ENCODE data around the gene FAM107B.

FAM107B gene

DNA sequence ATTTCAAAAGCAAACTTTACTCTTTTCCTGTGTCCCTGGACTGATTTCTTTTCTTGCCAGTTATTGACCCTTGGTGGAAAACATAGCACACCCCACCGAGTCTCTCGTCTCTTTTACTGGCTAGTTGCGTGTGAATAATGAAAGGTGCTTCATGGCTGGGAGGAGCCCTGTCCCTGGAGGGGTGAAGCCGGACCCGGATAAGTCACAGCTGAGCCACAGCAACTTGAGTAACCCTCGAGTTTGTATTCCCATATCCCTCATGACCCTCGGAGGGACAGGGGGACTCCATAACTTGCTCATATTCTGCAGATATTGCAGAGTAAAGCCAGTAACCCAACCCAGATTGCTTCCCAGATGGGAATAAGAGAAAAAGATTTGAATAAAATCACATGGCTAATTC is 296.5 kb downstream of the FAM107B start:
- no peak for FAIRE-seq

DNA sequence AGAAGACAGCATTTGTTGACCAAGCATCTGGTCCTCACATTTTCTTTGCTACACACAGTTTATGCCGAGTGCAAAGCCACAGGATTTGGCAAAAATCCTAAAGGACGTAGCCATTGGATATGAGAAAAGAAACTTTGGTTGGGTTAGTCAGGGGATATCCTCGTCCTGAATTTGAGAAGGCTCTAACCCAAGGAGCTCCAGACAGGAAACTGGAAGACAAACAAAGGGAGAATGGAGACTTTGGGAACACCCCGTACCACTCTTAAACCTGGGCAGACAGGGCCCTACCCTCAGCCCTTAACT is 297.3 kb downstream of the FAM107B start:
- FAIRE-seq = no peak

DNA sequence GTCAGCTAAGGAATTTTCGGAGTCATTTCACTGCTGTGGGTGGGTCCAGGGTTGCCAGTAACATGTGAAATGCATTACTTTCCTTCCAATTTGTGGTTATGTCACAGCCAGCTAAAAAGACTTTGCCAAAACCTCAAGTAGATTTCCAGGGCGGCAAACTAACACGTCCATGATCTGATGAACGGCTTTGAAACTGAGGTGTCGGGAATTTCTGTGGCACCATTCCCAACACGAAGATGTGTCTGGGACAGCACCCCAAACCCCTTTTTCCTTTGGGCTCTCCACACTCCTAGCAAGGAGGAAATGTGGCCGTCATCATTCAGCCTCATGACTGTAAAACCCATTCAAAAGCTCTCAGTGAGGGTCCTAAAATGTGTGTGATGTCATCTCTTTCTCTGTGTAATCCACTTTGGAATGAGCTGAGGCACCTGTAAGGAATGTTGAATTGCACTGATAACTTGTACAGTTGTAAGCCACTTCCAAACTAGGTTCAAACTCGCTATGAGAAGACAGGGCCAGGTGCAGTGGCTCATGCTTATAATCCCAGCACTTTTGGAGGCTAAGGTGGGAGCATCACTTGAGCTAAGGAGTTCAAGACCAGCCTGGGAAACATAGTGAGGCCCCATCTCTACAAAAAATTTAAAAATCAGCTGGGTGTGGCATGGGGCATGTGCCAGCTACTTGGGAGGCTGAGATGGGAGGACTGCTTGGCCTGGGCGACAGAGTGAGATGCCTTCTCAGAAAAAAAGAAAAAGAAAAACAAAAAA is 297.9 kb downstream of the FAM107B start:
- no peak for FAIRE-seq

DNA sequence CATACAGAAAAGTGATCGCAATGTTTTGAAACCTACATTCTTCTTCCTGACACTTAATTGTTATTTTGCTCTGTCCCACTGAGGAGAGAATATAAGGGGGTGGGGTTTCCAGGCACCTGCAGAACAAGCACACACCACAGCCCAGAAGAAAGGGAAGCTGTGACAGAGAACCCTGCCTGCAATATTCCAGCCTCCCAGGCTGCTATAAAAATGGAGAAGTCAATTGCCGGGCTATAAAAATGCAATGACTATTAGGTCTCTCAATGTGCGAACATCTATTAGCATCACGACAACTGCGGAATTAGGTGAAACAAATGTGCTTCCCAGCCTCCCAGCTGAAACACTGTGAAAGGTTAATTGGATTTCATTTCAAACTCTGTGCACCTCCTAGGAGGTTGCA is 298.7 kb downstream of the FAM107B start:
- FAIRE-seq = no peak

DNA sequence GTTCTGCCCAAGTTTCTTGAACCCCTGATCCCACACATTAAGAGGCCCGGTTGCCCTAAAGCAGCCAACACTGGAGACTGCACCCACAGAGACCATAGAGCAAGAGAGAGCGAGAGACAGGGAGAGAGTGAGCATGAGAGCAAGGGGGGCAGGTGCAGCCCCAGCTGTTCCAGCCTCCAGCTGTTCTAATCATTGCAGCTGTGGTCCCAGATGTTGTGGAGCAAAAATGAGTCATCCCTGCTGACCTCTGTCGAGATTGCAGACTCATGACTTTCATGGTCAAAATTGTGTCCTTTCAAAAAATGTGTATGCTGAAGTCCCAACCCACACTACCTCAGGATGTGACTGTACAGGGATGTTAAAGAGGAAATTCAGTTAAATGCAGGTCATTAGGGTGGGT is 300.0 kb downstream of the FAM107B start:
- FAIRE-seq = no peak

DNA sequence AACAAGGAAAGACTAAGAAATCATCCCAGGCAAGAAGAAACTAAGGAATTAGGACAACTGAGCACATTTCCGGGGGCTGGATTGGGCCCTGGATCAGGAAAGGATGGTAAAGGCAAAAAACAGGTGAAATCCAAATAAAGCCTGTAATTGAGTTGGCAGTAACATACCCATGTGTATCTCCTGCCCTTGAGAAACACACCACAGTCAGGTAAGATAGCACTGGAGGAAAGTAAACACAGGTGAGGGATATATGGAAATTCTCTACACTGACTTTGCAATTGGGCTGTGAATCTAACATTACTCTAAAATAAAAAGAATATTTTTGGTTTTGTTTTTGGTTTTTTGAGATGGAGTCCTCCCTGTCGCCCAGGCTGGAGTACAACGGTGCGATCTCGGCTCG is 303.8 kb downstream of the FAM107B start:
- no peak for FAIRE-seq

DNA sequence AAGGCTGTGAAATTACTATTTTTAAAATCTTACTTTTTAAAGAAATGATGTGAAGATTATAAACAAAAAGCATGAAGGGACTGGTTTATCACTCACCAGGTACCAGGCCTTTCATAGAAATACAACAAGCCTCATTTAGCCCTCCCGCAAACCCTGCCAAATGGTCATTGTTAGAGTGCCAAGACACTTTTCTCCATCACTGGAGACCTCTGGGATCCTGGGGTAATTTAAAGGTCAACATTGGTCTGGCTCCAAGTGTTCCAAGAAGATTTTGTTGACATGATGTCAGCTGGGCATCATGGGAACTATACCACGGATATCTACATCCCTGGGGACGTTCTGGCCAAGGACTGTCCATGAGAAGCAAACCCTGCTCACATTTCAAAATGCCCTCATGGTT is 306.0 kb downstream of the FAM107B start:
- FAIRE-seq = no peak
